ENCODE measurements around the gene TICRR.

GRCh38 chr15:89645680-89646079 is 70.4 kb downstream of the TICRR start:
- no peak for TF ChIP-seq POLR2AphosphoS5 (IDR thresholded peaks at IDR 0.05; ENCODE audit: low read depth, low read length)
- TF ChIP-seq PAX5 (IDR thresholded peaks at IDR 0.05; ENCODE audit: insufficient read depth, low read length, severe bottlenecking), result no peak
- TF ChIP-seq POLR2A (IDR thresholded peaks at IDR 0.05; ENCODE audit: low read depth, low read length), result no peak
- TF ChIP-seq TAF1 (IDR thresholded peaks at IDR 0.05; ENCODE audit: low read depth, low read length), result no peak
- no peak for TF ChIP-seq SPI1 (IDR thresholded peaks at IDR 0.05; ENCODE audit: low read depth, low read length)
- TF ChIP-seq POU2F2 (IDR thresholded peaks at IDR 0.05; ENCODE audit: low read depth, low read length), result no peak

All from GM12891 (cell line).